GM23248 (cell line): ENCODE measurements around the gene EPGN. TPM values are rescaled to one million over a fixed set of nuclear protein-coding genes. Genes with fewer than 3 reads are reported as not detected.
A peak's percentile ranks its signal among the peaks of the same experiment; 100 is the strongest.

Experiments used
- DNase-seq: peaks from one replicate; pipeline ENCODE4 v3.0.0-alpha.2; 2015
- H2AFZ ChIP-seq: fragments of 200-600 bp; sonication (generic); 2 replicates; pipeline ENCODE4 v1.6.1; 2016; ENCODE audit warnings: antibody characterized with exemption
- H3F3A ChIP-seq: fragments of 200-600 bp; sonication (generic); 2 replicates; pipeline ENCODE4 v1.6.1; 2016; ENCODE audit warnings: mild to moderate bottlenecking, antibody characterized with exemption, mixed run types; ENCODE audit not compliant: insufficient read depth
- H3K27ac ChIP-seq: fragments of 200-600 bp; sonication (generic); 2 replicates; pipeline ENCODE4 v1.5.1; 2016; ENCODE audit warnings: mild to moderate bottlenecking
- H3K27me3 ChIP-seq: fragments of 200-600 bp; sonication (generic); replicated peaks from 2 replicates; pipeline ENCODE4 v1.6.1; 2016; ENCODE audit warnings: mild to moderate bottlenecking; ENCODE audit not compliant: insufficient read depth
- H3K36me3 ChIP-seq: fragments of 200-600 bp; sonication (generic); 2 replicates; pipeline ENCODE4 v1.6.1; 2016; ENCODE audit warnings: low read depth, mild to moderate bottlenecking
- H3K4me1 ChIP-seq: fragments of 200-600 bp; sonication (generic); 2 replicates; pipeline ENCODE4 v1.6.1; 2016; ENCODE audit warnings: mild to moderate bottlenecking; ENCODE audit not compliant: insufficient read depth
- H3K4me2 ChIP-seq: fragments of 200-600 bp; sonication (generic); one replicate; pipeline ENCODE4 v1.6.1; 2016; ENCODE audit warnings: mild to moderate bottlenecking; ENCODE audit not compliant: unreplicated experiment
- H3K4me3 ChIP-seq: fragments of 200-600 bp; sonication (generic); 2 replicates; pipeline ENCODE4 v1.5.1; 2016; ENCODE audit warnings: mild to moderate bottlenecking
- H3K79me2 ChIP-seq: fragments of 200-600 bp; sonication (generic); 2 replicates; pipeline ENCODE4 v1.6.1; 2016; ENCODE audit warnings: mild to moderate bottlenecking; ENCODE audit not compliant: insufficient read depth
- H3K9ac ChIP-seq: fragments of 200-600 bp; sonication (generic); 2 replicates; pipeline ENCODE4 v1.6.1; 2016; ENCODE audit warnings: mild to moderate bottlenecking
- H3K9me2 ChIP-seq: fragments of 200-600 bp; sonication (generic); 2 replicates; pipeline ENCODE4 v1.6.1; 2016; ENCODE audit warnings: mixed run types, mild to moderate bottlenecking, moderate library complexity; ENCODE audit not compliant: insufficient read depth
- H3K9me3 ChIP-seq: fragments of 200-600 bp; sonication (generic); one replicate; pipeline ENCODE4 v1.6.1; 2017; ENCODE audit warnings: low read depth
- H4K20me1 ChIP-seq: fragments of 200-600 bp; sonication (generic); 2 replicates; pipeline ENCODE4 v1.6.0; 2016; ENCODE audit not compliant: insufficient read depth
- EZH2 ChIP-seq: fragments of 200-600 bp; sonication (generic); IDR thresholded peaks from 2 replicates; pipeline ENCODE4 v1.6.1; 2018; ENCODE audit warnings: antibody characterized with exemption, mild to moderate bottlenecking; ENCODE audit not compliant: insufficient read depth, poor library complexity, severe bottlenecking
- EZH2phosphoT487 ChIP-seq: fragments of 200-600 bp; sonication (generic); IDR thresholded peaks from 2 replicates; pipeline ENCODE4 v1.6.1; 2018; ENCODE audit warnings: antibody characterized with exemption, moderate library complexity, mild to moderate bottlenecking, low read depth; ENCODE audit not compliant: insufficient read depth
- WGBS, 2 experiments: methylation state at CpG; one replicate each; pipeline ENCODE4 v1.1.6; 2015 to 2017; ENCODE audit warnings: low lambda C conversion rate in 2 of 2, low coverage in 1 of 2; ENCODE audit errors: missing lambda C conversion rate in 2 of 2; 5-methylcytosine and 5-hydroxymethylcytosine counted together
- in situ Hi-C: fragments of 300-500 bp; cut with MboI; formaldehyde crosslinking; loops from 2 replicates; pipeline ENCODE4 v1.15.0; 2020
- polyA plus RNA-seq: library from polyadenylated mRNA; unstranded; fragments of >200 nt; fragmentation: Nextera tagmentation; extraction: Ambion mirVana; gene quantifications from 2 replicates; pipeline ENCODE4 v1.2.1, GENCODE V29; 2016
- total RNA-seq: library from RNA; depleted of rRNA; stranded (reverse); fragments of >200 nt; shearing (Covaris generic); gene quantifications from 2 replicates; pipeline ENCODE4 v1.2.3, GENCODE V29; 2014

EPGN gene
- total and polyA plus RNA-seq, 2 experiments from 2014 or later, result 0.46 to 0.86 TPM

DNA sequence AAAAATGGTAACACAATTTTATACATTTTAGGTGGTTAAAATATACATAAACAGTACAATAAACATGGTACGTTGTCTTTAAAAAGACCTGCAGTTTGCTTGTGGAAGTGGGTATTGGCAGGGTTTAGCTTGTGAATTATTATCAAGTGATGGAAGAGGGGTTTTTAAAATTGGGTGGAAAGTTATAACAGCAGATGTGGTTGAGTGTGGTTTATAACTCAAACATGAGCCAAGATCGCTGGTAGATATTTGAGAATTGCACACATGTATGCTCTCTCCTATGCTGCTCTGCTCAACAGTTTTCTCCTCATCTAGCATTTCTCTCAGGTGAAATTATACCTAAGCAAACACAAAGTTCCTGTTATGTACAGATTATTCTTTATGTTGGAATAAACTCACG is 14.0 kb downstream of the EPGN start:
- Histone ChIP-seq H3F3A (no peaks in the 10 kb centered on the region), H4K20me1 (no peaks in the 10 kb centered on the region), H3K9me2 (no peaks in the 10 kb centered on the region), H3K4me2 (no peak overlapping the region), H3K27ac (no peak overlapping the region), H3K27me3 (no peaks in the 10 kb centered on the region; the same call in 1 of the 2 replicates), H3K4me1 (0 out of 2 replicates have a peak, but pooled peaks cover 3% of the 10 kb centered on the region), H2AFZ (no peak overlapping the region), H3K36me3 (no peaks in the 10 kb centered on the region), H3K9me3 (no peaks in the 10 kb centered on the region), H3K79me2 (no peaks in the 10 kb centered on the region), H3K9ac (no peak overlapping the region), H3K4me3 (no peak overlapping the region)
- DNase-seq, result no peak
- in situ Hi-C loops, result no loop called here
- TF ChIP-seq EZH2phosphoT487 (no peak), EZH2 (no peak)
- 80% methylated on average over 3 of the region's 3 CpGs for WGBS, 2 experiments

DNA sequence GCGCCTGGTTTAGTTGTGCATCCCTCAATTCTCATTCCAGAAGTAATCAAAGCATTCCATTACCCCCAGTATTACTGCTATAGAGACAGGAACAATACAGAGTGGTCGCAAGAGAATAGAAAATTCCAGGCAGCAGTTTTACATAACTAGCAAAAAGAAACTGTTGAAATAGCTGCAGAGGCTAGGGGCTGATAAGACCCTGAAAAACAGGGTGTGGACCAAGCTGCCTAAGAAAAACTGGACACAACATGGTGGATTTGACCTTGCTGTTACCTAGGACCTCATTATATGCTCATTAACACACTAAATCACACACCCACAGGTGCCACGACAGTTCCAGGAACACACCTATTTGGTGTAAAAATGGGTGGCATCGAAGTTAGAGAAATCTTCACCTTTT is 15.4 kb downstream of the EPGN start:
- Histone ChIP-seq H3K9me3 (no peaks in the 10 kb centered on the region), H3K9me2 (no peaks in the 10 kb centered on the region), H3K27me3 (no peaks in the 10 kb centered on the region; the same call in 1 of the 2 replicates), H2AFZ (no peak overlapping the region), H3K4me2 (no peak overlapping the region), H3K27ac (no peak overlapping the region), H4K20me1 (no peaks in the 10 kb centered on the region), H3K4me3 (no peak overlapping the region), H3K36me3 (no peaks in the 10 kb centered on the region), H3K79me2 (no peaks in the 10 kb centered on the region), H3K9ac (no peak overlapping the region), H3F3A (peaks cover 8% of the 10 kb centered on the region), H3K4me1 (peaks cover 17% of the 10 kb centered on the region)
- 61 to 65% methylated on average over 4 of the region's 4 CpGs for WGBS, 2 experiments
- no peak for TF ChIP-seq EZH2
- no peak for TF ChIP-seq EZH2phosphoT487
- in situ Hi-C loops, result no loop called here
- DNase-seq, result no peak

DNA sequence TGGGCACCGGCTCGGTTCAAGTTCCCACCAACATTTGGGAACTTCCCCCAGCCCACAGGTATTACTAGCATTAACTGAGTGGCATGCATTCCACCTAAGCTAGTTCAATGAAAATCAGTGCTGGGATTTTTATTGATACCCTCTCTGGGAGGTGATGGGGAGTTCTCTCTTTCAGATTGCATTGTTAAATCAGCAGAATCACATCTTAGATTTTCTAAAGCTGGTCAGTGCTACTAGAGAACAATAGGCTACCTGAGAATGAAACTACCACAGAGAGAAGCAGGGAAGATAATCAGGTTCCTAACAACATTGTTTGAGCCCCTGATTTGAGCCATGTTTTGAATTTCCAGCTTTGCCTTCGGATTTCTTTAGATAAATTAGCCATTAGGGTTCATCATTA is 16.0 kb downstream of the EPGN start:
- no peaks in the 10 kb centered on the region for H3K79me2 ChIP-seq
- H3K4me1 ChIP-seq, result peaks cover 18% of the 10 kb centered on the region
- 80 to 89% methylated on average over 3 of the region's 3 CpGs for WGBS, 2 experiments
- H3K4me3 ChIP-seq, result no peak overlapping the region
- H3K9me2 ChIP-seq, result no peaks in the 10 kb centered on the region
- H3F3A ChIP-seq, result peaks cover 14% of the 10 kb centered on the region
- H2AFZ ChIP-seq, result no peak overlapping the region
- H3K36me3 ChIP-seq, result no peaks in the 10 kb centered on the region
- no peaks in the 10 kb centered on the region for H4K20me1 ChIP-seq
- H3K9ac ChIP-seq, result no peak overlapping the region
- TF ChIP-seq EZH2phosphoT487, result no peak
- TF ChIP-seq EZH2, result no peak
- DNase-seq, result no peak
- H3K27me3 ChIP-seq, result no peaks in the 10 kb centered on the region; the same call in 1 of the 2 replicates
- in situ Hi-C loops, result no loop called here
- H3K27ac ChIP-seq, result no peak overlapping the region
- no peaks in the 10 kb centered on the region for H3K9me3 ChIP-seq
- no peak overlapping the region for H3K4me2 ChIP-seq

DNA sequence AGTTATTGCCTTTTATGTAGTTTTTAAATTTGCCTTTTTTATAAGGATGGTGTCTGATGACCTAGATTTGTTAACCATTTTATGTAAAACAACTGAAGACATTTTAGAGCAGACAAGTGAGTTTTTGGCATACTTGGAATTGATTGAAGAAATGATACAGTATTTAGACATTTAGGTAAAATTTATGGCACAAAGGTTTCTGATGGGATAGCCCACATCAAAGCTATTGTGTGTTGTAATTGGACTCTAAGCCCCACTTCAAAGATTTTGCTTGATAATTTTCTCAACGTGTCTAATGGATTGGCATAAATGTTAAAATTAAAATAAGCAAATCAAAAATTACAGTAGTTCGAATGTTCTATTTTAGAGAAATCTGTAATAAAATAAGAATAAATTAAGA is 17.6 kb downstream of the EPGN start:
- WGBS, 2 experiments, result 94 to 96% methylated on average over 2 of the region's 2 CpGs
- TF ChIP-seq EZH2phosphoT487 (no peak), EZH2 (no peak)
- no peak overlapping the region for H3K27ac ChIP-seq
- no peaks in the 10 kb centered on the region; the same call in 1 of the 2 replicates for H3K27me3 ChIP-seq
- H4K20me1 ChIP-seq, result no peaks in the 10 kb centered on the region
- H3K9ac ChIP-seq, result no peak overlapping the region
- no peaks in the 10 kb centered on the region for H3K9me3 ChIP-seq
- peaks cover 15% of the 10 kb centered on the region for H3K4me1 ChIP-seq
- no peaks in the 10 kb centered on the region for H3K79me2 ChIP-seq
- in situ Hi-C loops, result no loop called here
- H3K4me2 ChIP-seq, result no peak overlapping the region
- H3K36me3 ChIP-seq, result no peaks in the 10 kb centered on the region
- no peaks in the 10 kb centered on the region for H3K9me2 ChIP-seq
- DNase-seq, result no peak
- no peak overlapping the region for H2AFZ ChIP-seq
- no peak overlapping the region for H3K4me3 ChIP-seq
- H3F3A ChIP-seq, result peaks cover 15% of the 10 kb centered on the region

DNA sequence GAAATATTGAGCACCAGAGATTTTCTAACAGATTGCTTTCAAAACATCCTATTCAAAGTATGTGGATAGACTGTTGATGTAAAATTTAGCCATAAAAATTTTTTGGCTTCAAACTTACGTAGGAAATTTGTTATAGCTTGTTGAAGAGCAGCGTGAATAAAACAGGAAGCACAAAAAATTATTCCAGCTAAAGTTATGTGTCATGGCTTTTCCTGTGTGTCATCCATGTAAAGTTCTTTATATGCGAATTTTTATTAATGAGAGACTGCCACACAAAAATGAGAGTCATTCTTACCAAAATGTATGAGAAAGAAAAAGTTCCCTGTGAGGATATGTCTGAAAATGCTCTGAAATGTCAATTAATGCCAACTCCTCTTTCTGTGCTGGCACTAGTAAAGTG is 19.5 kb downstream of the EPGN start:
- Histone ChIP-seq H3K9ac (no peak overlapping the region), H3K9me2 (no peaks in the 10 kb centered on the region), H3K27ac (peak overlapping the region; percentile 45), H3K79me2 (no peaks in the 10 kb centered on the region), H3K27me3 (no peaks in the 10 kb centered on the region; the same call in 1 of the 2 replicates), H3K4me2 (peak overlapping the region; percentile 60), H3F3A (peaks cover 15% of the 10 kb centered on the region), H3K4me1 (peaks cover 15% of the 10 kb centered on the region), H3K4me3 (peak overlapping the region; percentile 19; the same call in 1 of the 2 replicates), H3K36me3 (no peaks in the 10 kb centered on the region), H4K20me1 (no peaks in the 10 kb centered on the region), H2AFZ (peak overlapping the region; percentile 61), H3K9me3 (no peaks in the 10 kb centered on the region)
- in situ Hi-C loops, result no loop called here
- peak; percentile 52 for DNase-seq
- TF ChIP-seq EZH2 (no peak), EZH2phosphoT487 (no peak)
- WGBS, 2 experiments, result 13 to 16% methylated on average over 3 of the region's 3 CpGs
